ENCODE results near the gene SAMD11.

SAMD11 gene

GRCh38 chr1:993379-993995, 69.8 kb downstream of the SAMD11 start:
- DNase-seq (ENCODE audit: low read depth): no peak

Data from EH (cell line).